NT2/D1 (cell line): ENCODE data around the gene DDX27.
"Not testable (repeated sequence)": the region's sequence is repeated elsewhere in the genome, so short reads cannot be mapped to it uniquely, and the experiment has no call there.

Experiments used
- SUZ12 ChIP-seq: IDR thresholded peaks from 2 replicates; pipeline ENCODE4 v1.6.1; 2011; ENCODE audit not compliant: insufficient read length, insufficient read depth; ENCODE audit errors: extremely low read depth
- YY1 ChIP-seq: IDR thresholded peaks from 2 replicates; pipeline ENCODE4 v1.6.1; 2011; ENCODE audit not compliant: insufficient read length, insufficient read depth
- ZNF274 ChIP-seq: IDR thresholded peaks from 2 replicates; pipeline ENCODE4 v1.6.1; 2011; ENCODE audit warnings: mild to moderate bottlenecking, low read depth, low read length

- not testable (repeated sequence) for TF ChIP-seq ZNF274, YY1, SUZ12
Observed at GRCh38 chr20:49184084-49184501, 35.1 kb upstream of the DDX27 start.
